ENCODE results near the gene BANK1. TPM values are rescaled to one million over a fixed set of nuclear protein-coding genes. Genes with fewer than 3 reads are reported as not detected.

BANK1 gene
- total and polyA plus RNA-seq, 10 of the 15 experiments (the other 5 are each of a cell fraction or from before 2014, with no cell fraction given): 0.13 to 2.1 (median 0.42) TPM

DNA sequence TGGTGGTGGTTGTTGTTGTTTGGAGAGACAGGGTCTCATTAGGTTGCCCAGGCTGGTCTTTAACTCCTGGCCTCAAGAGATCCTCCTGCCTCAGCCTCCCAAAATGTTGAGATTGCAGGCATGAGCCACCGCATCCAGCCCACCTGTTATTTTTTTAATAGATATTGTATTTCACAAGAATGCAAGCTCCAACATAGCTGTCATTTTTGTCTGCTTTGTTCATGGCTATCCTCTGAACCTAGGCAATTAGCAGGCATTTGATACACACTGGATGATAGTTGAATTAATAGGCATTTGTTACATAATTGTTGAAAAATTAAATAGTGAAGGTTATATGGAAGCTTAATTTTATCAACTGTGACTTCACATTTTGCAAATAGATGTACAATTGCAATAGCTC, 64.7 kb downstream of the BANK1 start (continued):
- TF ChIP-seq, protein P1, sequence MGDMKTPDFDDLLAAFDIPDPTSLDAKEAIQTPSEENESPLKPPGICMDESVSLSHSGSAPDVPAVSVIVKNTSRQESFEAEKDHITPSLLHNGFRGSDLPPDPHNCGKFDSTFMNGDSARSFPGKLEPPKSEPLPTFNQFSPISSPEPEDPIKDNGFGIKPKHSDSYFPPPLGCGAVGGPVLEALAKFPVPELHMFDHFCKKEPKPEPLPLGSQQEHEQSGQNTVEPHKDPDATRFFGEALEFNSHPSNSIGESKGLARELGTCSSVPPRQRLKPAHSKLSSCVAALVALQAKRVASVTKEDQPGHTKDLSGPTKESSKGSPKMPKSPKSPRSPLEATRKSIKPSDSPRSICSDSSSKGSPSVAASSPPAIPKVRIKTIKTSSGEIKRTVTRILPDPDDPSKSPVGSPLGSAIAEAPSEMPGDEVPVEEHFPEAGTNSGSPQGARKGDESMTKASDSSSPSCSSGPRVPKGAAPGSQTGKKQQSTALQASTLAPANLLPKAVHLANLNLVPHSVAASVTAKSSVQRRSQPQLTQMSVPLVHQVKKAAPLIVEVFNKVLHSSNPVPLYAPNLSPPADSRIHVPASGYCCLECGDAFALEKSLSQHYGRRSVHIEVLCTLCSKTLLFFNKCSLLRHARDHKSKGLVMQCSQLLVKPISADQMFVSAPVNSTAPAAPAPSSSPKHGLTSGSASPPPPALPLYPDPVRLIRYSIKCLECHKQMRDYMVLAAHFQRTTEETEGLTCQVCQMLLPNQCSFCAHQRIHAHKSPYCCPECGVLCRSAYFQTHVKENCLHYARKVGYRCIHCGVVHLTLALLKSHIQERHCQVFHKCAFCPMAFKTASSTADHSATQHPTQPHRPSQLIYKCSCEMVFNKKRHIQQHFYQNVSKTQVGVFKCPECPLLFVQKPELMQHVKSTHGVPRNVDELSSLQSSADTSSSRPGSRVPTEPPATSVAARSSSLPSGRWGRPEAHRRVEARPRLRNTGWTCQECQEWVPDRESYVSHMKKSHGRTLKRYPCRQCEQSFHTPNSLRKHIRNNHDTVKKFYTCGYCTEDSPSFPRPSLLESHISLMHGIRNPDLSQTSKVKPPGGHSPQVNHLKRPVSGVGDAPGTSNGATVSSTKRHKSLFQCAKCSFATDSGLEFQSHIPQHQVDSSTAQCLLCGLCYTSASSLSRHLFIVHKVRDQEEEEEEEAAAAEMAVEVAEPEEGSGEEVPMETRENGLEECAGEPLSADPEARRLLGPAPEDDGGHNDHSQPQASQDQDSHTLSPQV (IDR thresholded peaks at IDR 0.05): no peak
- TF ChIP-seq, protein P2, sequence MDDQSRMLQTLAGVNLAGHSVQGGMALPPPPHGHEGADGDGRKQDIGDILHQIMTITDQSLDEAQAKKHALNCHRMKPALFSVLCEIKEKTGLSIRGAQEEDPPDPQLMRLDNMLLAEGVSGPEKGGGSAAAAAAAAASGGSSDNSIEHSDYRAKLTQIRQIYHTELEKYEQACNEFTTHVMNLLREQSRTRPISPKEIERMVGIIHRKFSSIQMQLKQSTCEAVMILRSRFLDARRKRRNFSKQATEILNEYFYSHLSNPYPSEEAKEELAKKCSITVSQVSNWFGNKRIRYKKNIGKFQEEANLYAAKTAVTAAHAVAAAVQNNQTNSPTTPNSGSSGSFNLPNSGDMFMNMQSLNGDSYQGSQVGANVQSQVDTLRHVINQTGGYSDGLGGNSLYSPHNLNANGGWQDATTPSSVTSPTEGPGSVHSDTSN (IDR thresholded peaks at IDR 0.05; ENCODE audit: insufficient replicate concordance, low read depth, low read length): no peak
- TF ChIP-seq, protein P3, sequence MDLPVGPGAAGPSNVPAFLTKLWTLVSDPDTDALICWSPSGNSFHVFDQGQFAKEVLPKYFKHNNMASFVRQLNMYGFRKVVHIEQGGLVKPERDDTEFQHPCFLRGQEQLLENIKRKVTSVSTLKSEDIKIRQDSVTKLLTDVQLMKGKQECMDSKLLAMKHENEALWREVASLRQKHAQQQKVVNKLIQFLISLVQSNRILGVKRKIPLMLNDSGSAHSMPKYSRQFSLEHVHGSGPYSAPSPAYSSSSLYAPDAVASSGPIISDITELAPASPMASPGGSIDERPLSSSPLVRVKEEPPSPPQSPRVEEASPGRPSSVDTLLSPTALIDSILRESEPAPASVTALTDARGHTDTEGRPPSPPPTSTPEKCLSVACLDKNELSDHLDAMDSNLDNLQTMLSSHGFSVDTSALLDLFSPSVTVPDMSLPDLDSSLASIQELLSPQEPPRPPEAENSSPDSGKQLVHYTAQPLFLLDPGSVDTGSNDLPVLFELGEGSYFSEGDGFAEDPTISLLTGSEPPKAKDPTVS (IDR thresholded peaks at IDR 0.05; ENCODE audit: low read depth, low read length): no peak
- TF ChIP-seq, protein P4, sequence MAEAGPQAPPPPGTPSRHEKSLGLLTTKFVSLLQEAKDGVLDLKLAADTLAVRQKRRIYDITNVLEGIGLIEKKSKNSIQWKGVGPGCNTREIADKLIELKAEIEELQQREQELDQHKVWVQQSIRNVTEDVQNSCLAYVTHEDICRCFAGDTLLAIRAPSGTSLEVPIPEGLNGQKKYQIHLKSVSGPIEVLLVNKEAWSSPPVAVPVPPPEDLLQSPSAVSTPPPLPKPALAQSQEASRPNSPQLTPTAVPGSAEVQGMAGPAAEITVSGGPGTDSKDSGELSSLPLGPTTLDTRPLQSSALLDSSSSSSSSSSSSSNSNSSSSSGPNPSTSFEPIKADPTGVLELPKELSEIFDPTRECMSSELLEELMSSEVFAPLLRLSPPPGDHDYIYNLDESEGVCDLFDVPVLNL (IDR thresholded peaks at IDR 0.05; ENCODE audit: low read depth, low read length): no peak

Data from GM12878 (cell line).